Measurements from ENCODE around the gene SRC.
"Not testable (repeated sequence)": the region's sequence is repeated elsewhere in the genome, so short reads cannot be mapped to it uniquely, and the experiment has no call there.

Gene SRC

DNA sequence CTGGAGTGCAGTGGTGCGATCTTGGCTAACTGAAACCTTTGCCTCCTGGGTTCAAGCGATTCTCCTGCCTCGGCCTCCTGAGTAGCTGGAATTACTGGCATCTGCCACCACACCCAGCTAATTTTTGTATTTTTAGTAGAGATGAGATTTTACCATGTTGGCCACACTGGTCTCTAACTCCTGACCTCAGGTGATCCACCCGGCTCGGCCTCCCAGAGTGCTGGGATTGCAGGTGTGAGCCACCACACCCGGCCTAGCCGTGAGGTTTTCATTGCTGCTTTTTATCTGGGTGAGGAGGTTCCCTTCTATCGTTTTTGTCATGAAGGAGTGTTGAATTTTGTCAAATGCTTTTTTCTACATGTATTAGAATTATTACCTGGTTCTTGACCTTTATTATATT lies 23.9 kb downstream of the SRC start:
- TF ChIP-seq, protein P1, sequence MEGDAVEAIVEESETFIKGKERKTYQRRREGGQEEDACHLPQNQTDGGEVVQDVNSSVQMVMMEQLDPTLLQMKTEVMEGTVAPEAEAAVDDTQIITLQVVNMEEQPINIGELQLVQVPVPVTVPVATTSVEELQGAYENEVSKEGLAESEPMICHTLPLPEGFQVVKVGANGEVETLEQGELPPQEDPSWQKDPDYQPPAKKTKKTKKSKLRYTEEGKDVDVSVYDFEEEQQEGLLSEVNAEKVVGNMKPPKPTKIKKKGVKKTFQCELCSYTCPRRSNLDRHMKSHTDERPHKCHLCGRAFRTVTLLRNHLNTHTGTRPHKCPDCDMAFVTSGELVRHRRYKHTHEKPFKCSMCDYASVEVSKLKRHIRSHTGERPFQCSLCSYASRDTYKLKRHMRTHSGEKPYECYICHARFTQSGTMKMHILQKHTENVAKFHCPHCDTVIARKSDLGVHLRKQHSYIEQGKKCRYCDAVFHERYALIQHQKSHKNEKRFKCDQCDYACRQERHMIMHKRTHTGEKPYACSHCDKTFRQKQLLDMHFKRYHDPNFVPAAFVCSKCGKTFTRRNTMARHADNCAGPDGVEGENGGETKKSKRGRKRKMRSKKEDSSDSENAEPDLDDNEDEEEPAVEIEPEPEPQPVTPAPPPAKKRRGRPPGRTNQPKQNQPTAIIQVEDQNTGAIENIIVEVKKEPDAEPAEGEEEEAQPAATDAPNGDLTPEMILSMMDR (conservative IDR thresholded peaks at IDR 0.05; ENCODE audit: control insufficient read depth, insufficient read depth, low read depth, low read length) = no peak
- no peak overlapping the region for H3K4me3 ChIP-seq (ENCODE audit: control insufficient read depth, low read depth, low read length)
- no peak for DNase-seq (ENCODE audit: low read depth)

DNA sequence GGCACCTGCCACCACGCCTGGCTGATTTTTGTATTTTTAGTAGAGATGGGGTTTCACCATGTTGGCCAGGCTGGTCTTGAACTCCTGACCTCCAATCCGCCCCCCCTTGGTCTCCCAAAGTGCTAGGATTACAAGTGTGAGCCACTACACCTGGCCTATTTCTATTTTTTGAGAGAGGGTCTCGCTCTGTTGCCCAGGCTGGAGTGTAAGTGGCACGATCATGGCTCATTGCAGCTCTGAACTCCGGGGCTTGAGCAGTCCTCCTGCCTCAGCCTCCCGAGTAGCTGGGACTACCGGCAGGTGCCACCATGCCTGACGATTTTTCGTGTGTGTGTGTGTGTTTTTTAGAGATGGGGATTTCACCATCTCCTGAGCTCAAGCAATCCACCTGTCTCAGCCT lies 25.9 kb downstream of the SRC start:
- not testable (repeated sequence) for H3K4me3 ChIP-seq (ENCODE audit: control insufficient read depth, low read depth, low read length); DNase-seq (ENCODE audit: low read depth)

DNA sequence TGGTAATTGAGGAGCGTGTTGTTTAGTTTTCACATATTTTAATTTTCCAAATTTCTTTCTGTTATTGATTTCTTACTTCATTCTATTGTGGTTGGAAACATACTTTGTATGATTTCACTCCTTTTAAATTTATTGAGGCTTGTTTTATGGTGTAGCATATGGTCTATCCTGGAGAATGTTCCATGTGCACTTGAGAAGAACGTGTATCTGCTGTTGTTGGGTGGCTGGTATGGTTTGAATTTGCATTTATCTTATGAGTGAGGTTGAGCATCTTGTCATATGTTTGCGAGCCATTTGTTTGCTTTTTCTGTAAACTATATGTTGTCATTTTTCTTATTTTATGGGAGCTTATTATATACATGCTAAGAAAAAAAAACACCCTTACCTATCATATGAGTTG lies 26.5 kb downstream of the SRC start:
- TF ChIP-seq, protein P1 (conservative IDR thresholded peaks at IDR 0.05; ENCODE audit: control insufficient read depth, insufficient read depth, low read depth, low read length) = no peak
- DNase-seq (ENCODE audit: low read depth) = no peak

DNA sequence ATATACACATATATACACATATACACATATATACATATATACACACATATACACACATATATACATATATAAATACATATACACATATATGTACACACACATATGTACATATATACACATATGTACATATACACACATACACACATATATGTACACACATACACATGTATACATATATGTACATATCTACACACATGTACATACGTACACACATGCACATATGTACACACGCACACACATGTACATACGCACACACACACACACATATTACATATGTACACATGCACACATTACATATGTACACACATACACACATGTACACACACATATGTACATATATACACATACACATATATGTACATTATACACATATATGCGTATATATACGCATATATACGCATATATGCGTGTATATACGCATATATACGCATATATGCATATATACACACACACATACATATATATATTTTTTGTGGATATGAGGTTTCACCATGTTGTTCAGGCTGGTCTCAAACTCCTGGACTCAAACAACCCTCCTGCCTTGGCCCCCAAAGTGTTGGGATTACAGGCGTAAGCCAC lies 27.2 kb downstream of the SRC start:
- no peak overlapping the region for H3K4me3 ChIP-seq (ENCODE audit: control insufficient read depth, low read depth, low read length)
- no peak for DNase-seq (ENCODE audit: low read depth)
- TF ChIP-seq, protein P1 (conservative IDR thresholded peaks at IDR 0.05; ENCODE audit: control insufficient read depth, insufficient read depth, low read depth, low read length) = no peak

More for the DNA sequence above, 26.5 kb downstream of the SRC start:
- no peak overlapping the region for H3K4me3 ChIP-seq (ENCODE audit: control insufficient read depth, low read depth, low read length)

DNA sequence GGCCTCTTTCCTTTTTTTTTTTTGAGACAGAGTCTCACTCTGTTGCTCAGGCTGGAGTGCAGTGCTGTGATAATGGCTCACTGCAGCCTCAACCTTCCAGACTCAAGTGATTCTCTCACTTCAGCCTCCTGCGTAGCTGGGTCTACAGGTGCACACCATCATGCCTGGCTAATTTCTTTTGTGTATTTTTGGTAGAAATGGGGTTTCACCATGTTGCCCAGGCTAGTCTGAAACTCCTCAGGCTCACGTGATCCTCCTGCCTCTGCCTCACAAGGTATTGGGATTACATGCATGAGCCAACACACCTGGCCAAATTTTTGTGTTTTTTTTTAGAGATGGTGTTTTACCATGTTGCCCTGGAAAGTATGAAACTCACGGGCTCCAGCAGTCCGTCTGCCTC lies 29.3 kb downstream of the SRC start:
- H3K4me3 ChIP-seq (ENCODE audit: control insufficient read depth, low read depth, low read length) = no peak overlapping the region
- TF ChIP-seq, protein P1 (conservative IDR thresholded peaks at IDR 0.05; ENCODE audit: control insufficient read depth, insufficient read depth, low read depth, low read length) = no peak
- DNase-seq (ENCODE audit: low read depth) = no peak

DNA sequence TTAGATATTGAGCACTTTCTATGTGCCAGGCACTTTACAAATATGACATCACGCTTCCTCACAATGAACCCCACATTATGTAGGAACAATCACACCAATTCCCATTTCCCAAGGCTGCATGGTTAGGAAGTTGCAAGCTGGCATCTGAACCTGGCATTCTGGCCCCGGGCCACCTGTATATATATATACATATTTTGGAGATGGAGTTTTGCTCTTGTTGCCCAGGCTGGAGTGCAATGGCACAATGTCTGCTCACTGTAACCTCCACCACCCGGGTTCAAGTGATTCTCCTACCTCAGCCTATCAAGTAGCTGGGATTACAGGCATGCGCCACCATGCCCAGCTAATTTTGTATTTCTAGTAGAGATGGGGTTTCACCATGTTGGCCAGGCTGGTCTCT lies 30.4 kb downstream of the SRC start:
- TF ChIP-seq, protein P1 (conservative IDR thresholded peaks at IDR 0.05; ENCODE audit: control insufficient read depth, insufficient read depth, low read depth, low read length) = no peak

DNA sequence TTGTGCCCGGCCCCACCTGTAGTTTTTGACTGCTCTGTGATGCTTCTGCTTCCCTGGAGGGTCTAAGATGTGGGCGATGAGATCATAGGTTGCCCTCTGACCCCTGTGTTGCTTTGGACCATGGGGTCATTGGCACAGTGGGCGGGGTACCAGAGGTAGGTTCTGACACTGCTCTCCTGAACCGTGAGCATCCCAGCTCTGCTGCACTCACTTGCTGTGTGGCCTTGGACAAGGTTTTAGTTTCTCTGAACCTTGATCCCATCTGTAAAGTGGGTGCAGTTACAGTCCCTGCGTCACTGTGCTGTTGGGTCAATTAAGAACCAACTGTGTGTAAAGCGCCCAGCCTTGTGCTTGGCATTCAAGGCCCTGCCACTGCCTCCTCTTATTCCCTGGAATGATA lies 30.9 kb downstream of the SRC start:
- TF ChIP-seq, protein P1 (conservative IDR thresholded peaks at IDR 0.05; ENCODE audit: control insufficient read depth, insufficient read depth, low read depth, low read length) = no peak
- DNase-seq (ENCODE audit: low read depth) = no peak
- no peak overlapping the region for H3K4me3 ChIP-seq (ENCODE audit: control insufficient read depth, low read depth, low read length)

More for the DNA sequence above, 30.4 kb downstream of the SRC start:
- DNase-seq (ENCODE audit: low read depth) = no peak
- no peak overlapping the region for H3K4me3 ChIP-seq (ENCODE audit: control insufficient read depth, low read depth, low read length)
